Measurements from ENCODE around the gene GALR2.
A peak's percentile ranks its signal among the peaks of the same experiment; 100 is the strongest.
"Not testable (repeated sequence)": the region's sequence is repeated elsewhere in the genome, so short reads cannot be mapped to it uniquely, and the experiment has no call there.

Gene GALR2

GRCh38 chr17:76071531-76072147, 2.9 kb upstream of the GALR2 start:
- no peak for DNase-seq (ENCODE audit: low read depth)
- peak overlapping the region; percentile 98 for H3K4me3 ChIP-seq (ENCODE audit: low read length)
- TF ChIP-seq CTCF (conservative IDR thresholded peaks at IDR 0.05; ENCODE audit: low read length), result no peak

- peak; percentile 91 for DNase-seq (ENCODE audit: low read depth)
- TF ChIP-seq CTCF (conservative IDR thresholded peaks at IDR 0.05; ENCODE audit: low read length), result no peak
- peak within 1 kb of the TSS; percentile 98 for H3K4me3 ChIP-seq (ENCODE audit: low read length)
Observed at GRCh38 chr17:76072148-76072858, 2.3 kb upstream of the GALR2 start, which contains the start of gene SRP68. TSS of gene SRP68 (minus strand) at chr17:76072517. CDS start at chr17:76072491, 26 bp downstream.

GRCh38 chr17:76075364-76076145, 974 bp downstream of the GALR2 start:
- no peak for TF ChIP-seq CTCF (conservative IDR thresholded peaks at IDR 0.05; ENCODE audit: low read length)
- no peak for DNase-seq (ENCODE audit: low read depth)
- H3K4me3 ChIP-seq (ENCODE audit: low read length), result no peak overlapping the region

- no peak for TF ChIP-seq CTCF (conservative IDR thresholded peaks at IDR 0.05; ENCODE audit: low read length)
- H3K4me3 ChIP-seq (ENCODE audit: low read length), result no peak overlapping the region
- DNase-seq (ENCODE audit: low read depth), result no peak
Observed at GRCh38 chr17:76076146-76076764, 1.7 kb downstream of the GALR2 start.

GRCh38 chr17:76076765-76077583, 2.4 kb downstream of the GALR2 start:
- TF ChIP-seq CTCF (conservative IDR thresholded peaks at IDR 0.05; ENCODE audit: low read length), result no peak
- no peak overlapping the region for H3K4me3 ChIP-seq (ENCODE audit: low read length)
- DNase-seq (ENCODE audit: low read depth), result no peak

GRCh38 chr17:76077584-76078110, 3.1 kb downstream of the GALR2 start:
- TF ChIP-seq CTCF (conservative IDR thresholded peaks at IDR 0.05; ENCODE audit: low read length), result no peak
- no peak for DNase-seq (ENCODE audit: low read depth)
- no peak overlapping the region for H3K4me3 ChIP-seq (ENCODE audit: low read length)

- not testable (repeated sequence) for H3K4me3 ChIP-seq (ENCODE audit: low read length); DNase-seq (ENCODE audit: low read depth)
Observed at GRCh38 chr17:76078370-76078769, 3.8 kb downstream of the GALR2 start.

Data from AG10803 (cell line).